SHP77 (cell line): ENCODE measurements around the gene HIP1R.
"Not testable (repeated sequence)": the region's sequence is repeated elsewhere in the genome, so short reads cannot be mapped to it uniquely, and the experiment has no call there.

Experiments
- DNase-seq, 2 experiments: peaks; one replicate each; lab custom pipeline; 2025; lab: John Stamatoyannopoulos, UW

Gene HIP1R, protein sequence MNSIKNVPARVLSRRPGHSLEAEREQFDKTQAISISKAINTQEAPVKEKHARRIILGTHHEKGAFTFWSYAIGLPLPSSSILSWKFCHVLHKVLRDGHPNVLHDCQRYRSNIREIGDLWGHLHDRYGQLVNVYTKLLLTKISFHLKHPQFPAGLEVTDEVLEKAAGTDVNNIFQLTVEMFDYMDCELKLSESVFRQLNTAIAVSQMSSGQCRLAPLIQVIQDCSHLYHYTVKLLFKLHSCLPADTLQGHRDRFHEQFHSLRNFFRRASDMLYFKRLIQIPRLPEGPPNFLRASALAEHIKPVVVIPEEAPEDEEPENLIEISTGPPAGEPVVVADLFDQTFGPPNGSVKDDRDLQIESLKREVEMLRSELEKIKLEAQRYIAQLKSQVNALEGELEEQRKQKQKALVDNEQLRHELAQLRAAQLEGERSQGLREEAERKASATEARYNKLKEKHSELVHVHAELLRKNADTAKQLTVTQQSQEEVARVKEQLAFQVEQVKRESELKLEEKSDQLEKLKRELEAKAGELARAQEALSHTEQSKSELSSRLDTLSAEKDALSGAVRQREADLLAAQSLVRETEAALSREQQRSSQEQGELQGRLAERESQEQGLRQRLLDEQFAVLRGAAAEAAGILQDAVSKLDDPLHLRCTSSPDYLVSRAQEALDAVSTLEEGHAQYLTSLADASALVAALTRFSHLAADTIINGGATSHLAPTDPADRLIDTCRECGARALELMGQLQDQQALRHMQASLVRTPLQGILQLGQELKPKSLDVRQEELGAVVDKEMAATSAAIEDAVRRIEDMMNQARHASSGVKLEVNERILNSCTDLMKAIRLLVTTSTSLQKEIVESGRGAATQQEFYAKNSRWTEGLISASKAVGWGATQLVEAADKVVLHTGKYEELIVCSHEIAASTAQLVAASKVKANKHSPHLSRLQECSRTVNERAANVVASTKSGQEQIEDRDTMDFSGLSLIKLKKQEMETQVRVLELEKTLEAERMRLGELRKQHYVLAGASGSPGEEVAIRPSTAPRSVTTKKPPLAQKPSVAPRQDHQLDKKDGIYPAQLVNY

DNA sequence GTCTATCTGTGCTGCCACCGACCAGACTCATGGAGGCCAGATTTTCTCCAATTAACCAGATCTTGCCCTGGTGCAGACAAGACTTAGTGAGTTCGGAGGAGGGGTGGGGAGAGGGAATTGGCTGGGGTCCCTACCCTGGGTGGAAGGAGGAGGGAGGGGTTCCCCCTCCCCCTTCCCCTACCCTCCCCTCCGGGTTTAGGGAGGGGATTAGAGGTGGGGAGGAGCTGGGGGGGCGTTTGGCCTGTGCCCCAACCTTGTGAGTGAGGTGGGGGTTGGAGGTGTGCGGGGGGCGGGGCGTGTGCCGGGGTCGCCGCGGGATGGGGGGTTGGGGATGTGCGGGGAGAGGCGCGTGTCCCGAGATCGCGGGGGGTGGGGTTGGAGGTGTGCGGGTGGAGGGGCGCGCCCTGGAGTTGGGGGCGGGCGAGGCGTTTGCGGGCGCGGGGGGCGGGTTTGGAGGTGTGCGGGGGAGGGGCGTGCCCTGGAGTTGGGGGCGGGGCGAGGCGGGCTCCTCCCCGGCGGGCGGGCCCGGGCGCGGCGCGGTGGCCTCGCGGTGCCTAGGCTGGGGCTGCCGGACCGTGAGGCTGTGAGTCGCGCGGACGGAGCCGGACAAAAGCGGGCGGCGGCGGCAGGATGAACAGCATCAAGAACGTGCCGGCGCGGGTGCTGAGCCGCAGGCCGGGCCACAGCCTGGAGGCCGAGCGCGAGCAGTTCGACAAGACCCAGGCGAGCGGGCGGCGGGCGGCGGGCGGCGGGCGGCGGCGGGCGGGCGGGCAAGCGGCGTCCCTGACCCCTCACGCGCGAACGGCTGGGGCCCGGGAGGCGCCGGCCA is at the start of gene HIP1R:
Gene HIP1R (plus strand): TSS at position 537 of the 829 bp plus-strand sequence. CDS start 94 bp downstream, at position 631.
- peak in 1 of 2 experiments; percentile 48 for DNase-seq

DNA sequence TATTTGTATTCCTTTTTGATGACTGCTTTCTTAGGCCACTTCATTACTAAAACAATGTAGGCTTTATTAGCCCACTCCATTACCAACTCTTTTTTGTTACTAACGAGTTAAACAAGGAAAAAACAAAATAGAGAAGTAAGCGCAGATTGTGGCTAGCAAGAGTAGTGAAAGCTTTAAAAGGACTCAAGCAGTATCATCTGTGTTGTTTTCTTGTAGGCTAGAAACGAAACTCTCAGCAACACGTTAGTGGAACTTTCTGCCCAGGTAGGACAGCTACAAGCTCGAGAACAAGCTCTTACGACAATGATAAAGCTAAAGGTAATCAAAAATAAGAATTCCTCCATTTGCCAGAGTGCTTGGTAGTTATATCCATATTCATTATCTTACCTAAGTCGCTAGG is 49.8 kb upstream of the HIP1R start:
- no peak for DNase-seq

GRCh38 chr12:122788387-122788786 is 46.9 kb upstream of the HIP1R start:
- DNase-seq, result no peak

GRCh38 chr12:122789637-122790036 is 45.6 kb upstream of the HIP1R start:
- no peak for DNase-seq

- no peak for DNase-seq
Measured at GRCh38 chr12:122790393-122791075, 44.7 kb upstream of the HIP1R start.

DNA sequence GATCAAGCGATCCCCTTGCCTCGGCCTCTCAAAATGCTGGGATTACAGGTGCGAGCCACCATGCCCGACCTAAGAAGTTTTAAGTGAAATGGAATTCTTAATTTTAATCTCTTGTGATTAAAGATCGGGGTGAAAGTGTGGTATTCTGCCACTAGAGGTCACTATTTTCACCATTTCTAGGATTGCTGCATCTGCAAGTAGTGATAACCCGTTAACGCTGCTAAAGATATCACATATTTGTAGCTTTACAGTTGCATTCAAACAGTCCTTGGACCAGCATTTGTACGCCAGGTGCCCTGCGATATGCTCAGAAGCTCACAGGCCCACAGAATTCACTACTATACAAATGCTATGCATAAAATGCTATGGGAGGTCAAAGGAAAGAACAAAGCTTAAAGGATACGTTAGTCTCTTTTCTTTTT is 41.6 kb upstream of the HIP1R start:
- peak; percentile 42 to 60 for DNase-seq

DNA sequence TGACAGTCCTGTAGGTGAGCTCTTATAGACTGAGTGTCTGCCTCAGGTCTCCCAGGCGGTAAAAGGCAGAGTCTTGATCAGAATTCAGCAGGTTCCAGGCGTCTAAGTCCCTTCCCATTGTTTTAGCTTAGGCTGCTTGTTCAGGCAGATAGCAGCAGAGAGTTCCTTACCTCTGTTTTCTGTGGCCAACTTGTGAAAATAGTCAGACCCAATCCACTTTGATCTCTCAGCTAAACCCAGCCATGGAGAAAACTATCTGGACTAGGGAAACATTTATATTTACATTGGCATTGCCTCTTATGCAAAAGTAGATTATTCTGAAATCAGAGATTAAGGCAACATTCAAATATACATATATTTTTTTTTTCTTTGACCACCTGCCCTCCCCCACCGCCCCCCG is 39.5 kb upstream of the HIP1R start:
- no peak for DNase-seq

DNA sequence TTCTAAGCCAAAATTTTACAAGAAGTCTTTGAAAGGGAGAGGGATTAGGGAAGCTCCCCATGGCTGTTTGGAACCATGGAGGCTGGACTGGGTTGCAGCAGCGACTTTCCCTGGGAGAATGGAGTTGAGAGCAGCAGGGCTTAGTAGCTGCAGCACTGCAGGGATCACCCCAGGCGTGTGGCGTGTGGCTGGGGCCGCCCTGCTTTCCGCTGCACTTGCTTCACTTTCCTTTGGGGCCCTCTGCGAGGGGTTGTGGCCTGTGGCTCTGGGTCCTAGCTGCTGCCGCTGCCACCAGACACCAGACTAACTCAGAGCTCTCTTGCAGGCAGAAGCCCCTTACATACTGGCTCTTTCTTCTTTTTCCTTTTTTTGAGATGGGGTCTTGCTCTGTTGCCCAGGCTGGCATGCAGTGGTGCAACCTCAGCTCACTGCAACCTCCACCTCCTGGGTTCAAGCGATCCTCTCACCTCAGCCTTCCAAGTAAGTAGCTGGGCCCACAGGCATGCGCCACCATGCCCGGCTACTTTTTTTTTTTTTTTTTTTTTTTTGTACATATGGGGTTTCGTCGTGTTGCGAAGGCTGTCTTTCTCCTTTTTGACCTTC is 35.5 kb upstream of the HIP1R start:
- no peak for DNase-seq

GRCh38 chr12:122803937-122804336 is 31.3 kb upstream of the HIP1R start:
- DNase-seq, result no peak

DNA sequence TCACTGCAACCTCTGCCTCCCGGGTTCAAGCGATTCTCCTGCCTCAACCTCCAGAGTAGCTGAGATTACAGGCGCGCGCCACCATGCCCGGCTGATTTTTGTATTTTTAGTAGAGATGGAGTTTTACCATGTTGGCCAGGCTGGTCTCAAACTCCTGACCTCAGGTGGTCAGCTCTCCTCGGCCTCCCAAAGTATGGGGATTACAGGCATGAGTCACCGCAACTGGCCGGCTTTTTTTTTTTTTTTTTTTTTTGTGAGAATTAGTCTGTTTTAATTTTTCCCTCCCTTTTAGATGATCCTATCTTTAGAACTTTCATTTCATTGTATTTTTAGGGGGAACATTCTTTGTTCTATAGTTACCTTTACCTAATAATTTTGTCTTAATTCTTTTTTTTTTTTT is 30.3 kb upstream of the HIP1R start:
- not testable (repeated sequence) for DNase-seq

DNA sequence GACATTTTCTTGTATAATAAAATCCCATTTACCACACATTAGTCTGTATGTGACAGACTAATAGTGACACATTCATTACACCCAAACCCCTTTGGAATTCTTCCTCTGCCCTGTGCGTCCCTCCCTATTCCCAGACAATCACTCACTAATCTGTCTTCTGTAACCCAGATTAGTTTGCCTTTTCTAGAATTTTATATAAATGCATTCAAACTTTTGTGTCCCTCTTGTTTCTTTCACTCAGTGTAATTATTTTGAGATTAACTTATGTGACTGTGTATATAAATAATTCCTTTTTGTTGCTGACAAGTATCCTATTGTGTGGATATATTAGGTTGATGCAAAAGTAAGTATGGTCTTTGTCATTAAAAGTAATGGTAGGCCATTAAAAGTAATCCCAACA is 27.6 kb upstream of the HIP1R start:
- DNase-seq, result no peak

DNA sequence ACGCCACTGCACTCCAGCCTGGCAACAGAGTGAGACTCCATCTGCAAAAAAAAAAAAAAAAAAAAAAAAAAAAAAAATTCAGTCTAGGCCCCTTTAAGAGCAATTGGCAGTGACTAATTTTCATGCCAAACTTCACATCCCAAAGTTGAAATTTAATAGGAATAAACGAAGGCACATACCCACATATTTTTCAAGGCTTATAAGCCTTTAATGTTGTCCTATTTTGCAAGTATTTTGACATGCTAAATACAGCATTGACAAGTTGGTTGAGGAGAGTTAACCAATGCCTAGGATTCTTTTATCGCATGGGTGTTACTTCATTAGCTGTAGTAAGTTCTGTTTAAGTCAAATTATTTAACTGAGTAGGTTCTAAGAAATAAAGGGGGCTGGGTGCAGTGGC is 23.5 kb upstream of the HIP1R start:
- DNase-seq, result no peak

DNA sequence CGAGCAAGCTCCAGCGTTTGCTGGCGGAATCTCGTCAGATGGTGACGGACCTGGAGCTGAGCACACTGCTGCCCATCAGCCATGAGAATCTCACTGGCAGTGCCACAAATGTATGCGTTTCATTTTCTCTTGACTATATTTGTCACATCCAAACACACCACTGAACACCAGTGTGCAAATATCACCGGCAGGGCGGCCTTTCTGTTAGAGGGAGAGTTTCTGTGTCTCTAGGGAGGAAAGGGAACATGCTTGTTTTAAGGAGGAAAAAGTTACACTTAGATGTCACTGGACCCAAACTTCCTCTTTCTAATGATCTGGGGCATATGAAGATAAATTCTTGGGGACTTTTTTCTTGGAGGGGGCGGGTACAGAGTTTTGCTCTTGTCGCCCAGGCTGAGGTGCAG is 21.9 kb upstream of the HIP1R start:
- DNase-seq, result no peak

DNA sequence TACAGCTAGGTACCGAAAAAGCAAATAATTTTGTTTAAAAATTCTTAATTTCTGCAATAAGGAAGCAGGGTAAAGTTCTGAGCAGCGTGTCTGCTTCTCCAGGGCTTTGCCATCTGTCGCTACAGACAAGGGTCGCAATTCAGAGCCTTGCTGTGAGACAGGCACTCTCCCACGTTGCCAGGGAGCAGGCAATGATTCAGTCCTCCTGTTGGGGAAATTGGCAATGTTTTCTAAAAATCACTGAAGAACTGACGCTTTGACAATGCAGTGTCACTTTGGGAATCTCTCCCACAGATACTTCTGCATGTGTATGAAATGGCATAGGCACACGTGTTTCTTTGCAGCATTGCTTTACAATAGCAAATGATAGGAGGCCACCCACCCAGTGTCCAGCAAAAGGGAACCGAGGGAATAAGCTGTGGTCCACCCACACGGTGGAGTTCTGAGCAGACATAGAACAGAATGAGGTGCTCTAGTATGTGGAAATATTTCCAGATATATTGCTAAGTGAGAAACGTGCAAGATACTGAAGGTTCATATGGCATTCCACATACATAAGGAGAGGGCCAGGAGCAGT is 16.0 kb upstream of the HIP1R start:
- no peak for DNase-seq

- DNase-seq, result no peak
Measured at GRCh38 chr12:122820138-122820537, 15.1 kb upstream of the HIP1R start.

GRCh38 chr12:122820838-122821271 is 14.4 kb upstream of the HIP1R start:
- DNase-seq, result no peak

DNA sequence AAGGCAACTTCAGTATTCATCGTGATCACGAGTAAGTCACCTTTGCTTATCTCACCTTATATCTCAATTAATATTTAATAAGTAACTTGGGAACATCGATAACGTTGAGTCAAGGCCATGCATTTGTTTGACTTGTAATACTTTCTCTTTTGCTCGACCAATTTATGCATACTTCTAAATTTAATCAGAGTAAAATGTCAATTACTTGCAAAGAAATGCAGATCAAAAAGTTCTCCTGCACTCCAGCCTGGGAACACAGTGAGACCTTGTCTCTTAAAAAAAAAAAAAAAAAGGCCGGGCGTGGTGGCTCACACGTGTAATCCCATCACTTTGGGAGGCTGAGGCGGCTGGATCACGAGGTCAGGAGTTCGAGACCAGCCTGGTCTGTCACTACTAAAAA is 11.8 kb upstream of the HIP1R start:
- DNase-seq, result no peak

GRCh38 chr12:122825773-122826724 is 9.2 kb upstream of the HIP1R start:
- DNase-seq, result peak in 1 of 2 experiments; percentile 18

DNA sequence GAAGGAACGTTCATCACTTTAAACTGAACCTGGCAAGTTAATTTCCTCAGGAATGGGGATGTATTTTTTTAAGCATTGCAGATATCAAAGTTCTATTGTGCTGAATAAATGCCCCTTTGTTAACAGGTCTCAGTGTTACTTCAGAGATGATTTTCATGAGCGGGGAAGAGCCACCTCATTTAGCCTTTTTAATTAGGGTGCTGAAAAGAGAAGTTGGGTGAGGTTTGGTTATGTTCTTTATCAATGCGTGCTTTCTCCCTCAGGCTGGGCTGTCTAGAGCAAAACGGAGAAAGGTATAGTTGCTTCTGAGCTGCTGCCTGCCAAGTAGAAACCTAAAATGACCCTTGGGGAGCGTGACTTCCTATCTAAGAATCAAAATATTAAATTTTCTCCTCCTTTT is 8.0 kb upstream of the HIP1R start:
- DNase-seq, result no peak
